Activated CD4-positive, alpha-beta T cell treated with anti-CD3 and anti-CD28 coated beads, Interleukin-2, amount 50 U/mL, for 48 hours (primary cell): ENCODE measurements around the gene GPR149.
"Not testable (repeated sequence)": the region's sequence is repeated elsewhere in the genome, so short reads cannot be mapped to it uniquely, and the experiment has no call there.

Source experiments
- DNase-seq, 2 experiments: peaks; one replicate each; pipeline ENCODE4 v3.0.0-alpha.2; 2020

Gene GPR149

GRCh38 chr3:154430014-154430413, at the start of gene GPR149:
Gene GPR149, minus strand, starts transcription at chr3:154430190. Its CDS starts 575 bp downstream, at chr3:154429615.
- DNase-seq = no peak

GRCh38 chr3:154473769-154474168, 43.8 kb upstream of the GPR149 start:
- DNase-seq = no peak

GRCh38 chr3:154469585-154469984, 39.6 kb upstream of the GPR149 start:
- DNase-seq = no peak

- DNase-seq = no peak
Measured at GRCh38 chr3:154464440-154465190, 34.6 kb upstream of the GPR149 start.

- DNase-seq = no peak
Measured at GRCh38 chr3:154458560-154458959, 28.6 kb upstream of the GPR149 start.

- DNase-seq = not testable (repeated sequence)
Measured at GRCh38 chr3:154439081-154439480, 9.1 kb upstream of the GPR149 start.

- DNase-seq = no peak
Measured at GRCh38 chr3:154431043-154431442, 1.1 kb upstream of the GPR149 start.

GRCh38 chr3:154428286-154429206, 1.4 kb downstream of the GPR149 start:
- no peak for DNase-seq

- DNase-seq = no peak
Measured at GRCh38 chr3:154427685-154428285, 2.2 kb downstream of the GPR149 start.

- DNase-seq = no peak
Measured at GRCh38 chr3:154422694-154423093, 7.3 kb downstream of the GPR149 start.

- DNase-seq = no peak
Measured at GRCh38 chr3:154421083-154421482, 8.9 kb downstream of the GPR149 start.

- DNase-seq = no peak
Measured at GRCh38 chr3:154398084-154398967, 31.7 kb downstream of the GPR149 start.

GRCh38 chr3:154389861-154390260, 40.1 kb downstream of the GPR149 start:
- no peak for DNase-seq

- DNase-seq = no peak
Measured at GRCh38 chr3:154384479-154384878, 45.5 kb downstream of the GPR149 start.

- DNase-seq = no peak
Measured at GRCh38 chr3:154378311-154378710, 51.7 kb downstream of the GPR149 start.

GRCh38 chr3:154367221-154367620, 62.8 kb downstream of the GPR149 start:
- no peak for DNase-seq

GRCh38 chr3:154364849-154365248, 65.1 kb downstream of the GPR149 start:
- no peak for DNase-seq

GRCh38 chr3:154361099-154361498, 68.9 kb downstream of the GPR149 start:
- DNase-seq = no peak

GRCh38 chr3:154356009-154356408, 74.0 kb downstream of the GPR149 start:
- DNase-seq = no peak

- DNase-seq = no peak
Measured at GRCh38 chr3:154349223-154349622, 80.8 kb downstream of the GPR149 start.

- no peak for DNase-seq
Measured at GRCh38 chr3:154345422-154346122, 84.4 kb downstream of the GPR149 start.

GRCh38 chr3:154338570-154338969, 91.4 kb downstream of the GPR149 start:
- DNase-seq = no peak
